Fibroblast of lung (primary cell): ENCODE results near the gene AKAP8.

ENCODE experiments used
- CTCF ChIP-seq, 2 donors: IDR thresholded peaks in 1 of 2; conservative IDR thresholded peaks in 1 of 2; 1 replicate in 1 of 2; 2 replicates in 1 of 2; pipeline ENCODE4 v1.5.1; 2011 to 2012; ENCODE audit warnings: low read length in 2 of 2, control low read depth in 1 of 2, inconsistent platforms in 1 of 2, low read depth in 1 of 2, mild to moderate bottlenecking in 1 of 2
- EZH2 ChIP-seq: IDR thresholded peaks from 2 replicates; pipeline ENCODE4 v1.5.1; 2012; ENCODE audit warnings: low read length, control low read depth, mild to moderate bottlenecking; ENCODE audit errors: missing control alignments

GRCh38 chr19:15397782-15398181 is 18.2 kb upstream of the AKAP8 start:
- TF ChIP-seq CTCF (conservative IDR thresholded peaks at IDR 0.05 in 1 of 2, IDR thresholded peaks at IDR 0.05 in 1 of 2; ENCODE audit: low read depth in 1 of 2, low read length in 2 of 2) (no peak), EZH2 (no peak)
